HG03520 (cell line): ENCODE results near the gene PPP6R1.

Experiments used
- ATAC-seq: cut with Tn5 transposase; IDR thresholded peaks from one replicate; pipeline ENCODE4 v1.9.1; 2021; ENCODE audit warnings: mild to moderate bottlenecking, moderate library complexity; ENCODE audit not compliant: unreplicated experiment

PPP6R1 gene

GRCh38 chr19:55258828-55259539 is at the start of gene PPP6R1:
Gene PPP6R1 (minus strand): TSS chr19:55259017. CDS start chr19:55247103, 11,914 bp downstream.
- peak; percentile 59 for ATAC-seq

- ATAC-seq: no peak
Measured at GRCh38 chr19:55308281-55308680, 49.5 kb upstream of the PPP6R1 start.

GRCh38 chr19:55306712-55307111 is 47.9 kb upstream of the PPP6R1 start:
- ATAC-seq: no peak

- ATAC-seq: no peak
Measured at GRCh38 chr19:55305983-55306562, 47.3 kb upstream of the PPP6R1 start.

- no peak for ATAC-seq
Measured at GRCh38 chr19:55305491-55305890, 46.7 kb upstream of the PPP6R1 start.

GRCh38 chr19:55304980-55305379 is 46.2 kb upstream of the PPP6R1 start:
- ATAC-seq: no peak

GRCh38 chr19:55304279-55304978 is 45.6 kb upstream of the PPP6R1 start:
- no peak for ATAC-seq

GRCh38 chr19:55303477-55303876 is 44.7 kb upstream of the PPP6R1 start:
- ATAC-seq: no peak

- ATAC-seq: no peak
Measured at GRCh38 chr19:55302318-55302703, 43.5 kb upstream of the PPP6R1 start.

GRCh38 chr19:55301459-55302317 is 42.9 kb upstream of the PPP6R1 start:
- ATAC-seq: peak; percentile 50

GRCh38 chr19:55300886-55301458 is 42.2 kb upstream of the PPP6R1 start:
- no peak for ATAC-seq

- ATAC-seq: no peak
Measured at GRCh38 chr19:55299991-55300390, 41.2 kb upstream of the PPP6R1 start.

GRCh38 chr19:55297267-55297666 is 38.5 kb upstream of the PPP6R1 start:
- ATAC-seq: no peak

- no peak for ATAC-seq
Measured at GRCh38 chr19:55289117-55289796, 30.4 kb upstream of the PPP6R1 start.

GRCh38 chr19:55287361-55288079 is 28.7 kb upstream of the PPP6R1 start:
- ATAC-seq: no peak

GRCh38 chr19:55285229-55285890 is 26.5 kb upstream of the PPP6R1 start:
- no peak for ATAC-seq

- ATAC-seq: no peak
Measured at GRCh38 chr19:55284405-55285058, 25.7 kb upstream of the PPP6R1 start.

GRCh38 chr19:55283548-55284377 is 24.9 kb upstream of the PPP6R1 start, which contains the start of gene BRSK1:
Gene BRSK1 (plus strand): TSS chr19:55283997. CDS start chr19:55284443, 446 bp downstream.
- ATAC-seq: no peak
